Dedifferentiated amniotic fluid mesenchymal stem cell (primary cell): Measurements from ENCODE around the gene IGSF23.
"Not testable (repeated sequence)": the region's sequence is repeated elsewhere in the genome, so short reads cannot be mapped to it uniquely, and the experiment has no call there.

ENCODE experiments used
- DNase-seq: peaks from one replicate; pipeline ENCODE4 v3.0.0-alpha.2; 2016; ENCODE audit errors: extremely low spot score

IGSF23 gene

GRCh38 chr19:44587963-44588770 lies 25.2 kb upstream of the IGSF23 start:
- DNase-seq = peak; percentile 99

DNA sequence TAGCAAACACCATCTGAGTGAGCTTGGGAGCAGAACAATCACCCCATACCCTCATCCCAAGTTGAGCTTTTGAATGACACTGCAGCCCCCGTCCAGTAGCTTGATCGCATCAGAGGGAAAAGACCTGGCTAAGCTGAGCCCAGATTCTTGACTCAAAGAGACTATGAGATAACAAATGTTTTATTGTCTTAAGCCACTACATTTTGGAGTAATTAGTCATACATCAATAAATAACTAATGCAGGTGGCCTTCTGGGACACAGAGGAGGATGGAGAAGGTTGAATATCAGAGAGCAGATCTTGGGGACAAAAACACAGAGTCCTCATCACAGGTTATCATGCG lies 24.6 kb upstream of the IGSF23 start:
- DNase-seq = no peak

- no peak for DNase-seq
Measured at GRCh38 chr19:44590245-44591059, 22.9 kb upstream of the IGSF23 start.

- not testable (repeated sequence) for DNase-seq
Measured at GRCh38 chr19:44591340-44591993, 21.9 kb upstream of the IGSF23 start.

GRCh38 chr19:44592451-44592890 lies 20.9 kb upstream of the IGSF23 start:
- no peak for DNase-seq

DNA sequence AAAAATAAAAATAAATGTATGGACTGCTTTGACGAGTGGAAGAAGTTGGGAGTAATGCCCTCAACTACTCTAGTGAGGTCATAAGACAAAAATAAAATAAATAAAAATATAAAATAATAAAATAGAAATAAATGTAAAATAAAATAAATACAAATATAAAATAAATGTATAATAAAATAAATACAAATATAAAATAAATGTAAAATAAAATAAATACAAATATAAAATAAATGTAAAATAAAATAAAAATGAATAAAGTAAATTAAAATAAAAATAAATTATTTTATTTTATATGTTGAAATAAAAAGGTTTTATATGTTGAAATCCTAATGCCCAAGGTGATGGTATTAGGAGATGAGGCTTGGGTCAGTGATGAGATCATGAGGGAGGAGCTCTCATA lies 20.1 kb upstream of the IGSF23 start:
- no peak for DNase-seq

- not testable (repeated sequence) for DNase-seq
Measured at GRCh38 chr19:44593866-44594266, 19.5 kb upstream of the IGSF23 start.

DNA sequence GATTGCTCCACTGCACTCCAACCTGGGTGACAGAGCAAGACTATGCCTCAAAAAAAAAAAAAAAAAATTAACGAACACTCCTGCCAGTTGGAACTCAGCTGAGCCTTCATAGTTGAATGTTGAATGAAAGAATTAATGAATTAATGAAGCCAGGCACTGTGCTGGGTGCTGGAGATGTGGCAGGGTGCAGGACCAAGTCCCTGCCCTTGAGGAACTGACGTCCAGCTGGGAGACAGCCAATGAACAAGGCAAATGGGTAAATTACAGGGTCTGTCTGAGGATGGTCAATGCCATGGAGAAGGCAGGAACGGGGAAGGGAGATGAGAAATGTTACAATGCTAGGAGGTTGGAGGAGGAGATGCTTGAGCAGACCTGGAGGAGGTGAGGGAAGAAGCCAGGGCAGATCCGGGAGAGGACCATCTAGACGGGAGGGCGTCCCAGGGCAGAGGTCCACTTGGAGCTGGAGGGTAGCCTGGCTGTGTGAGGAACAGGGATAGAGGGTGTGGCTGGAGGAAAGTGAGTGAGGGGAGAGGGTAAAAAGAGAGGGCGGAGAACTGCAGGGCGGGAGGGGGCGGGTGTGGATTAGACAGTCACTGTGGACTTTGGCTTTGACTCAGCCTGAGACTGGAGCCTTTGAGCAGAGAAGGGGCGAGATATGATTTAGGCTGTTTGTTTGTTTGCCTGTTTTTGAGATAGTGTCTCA lies 16.8 kb upstream of the IGSF23 start:
- no peak for DNase-seq

DNA sequence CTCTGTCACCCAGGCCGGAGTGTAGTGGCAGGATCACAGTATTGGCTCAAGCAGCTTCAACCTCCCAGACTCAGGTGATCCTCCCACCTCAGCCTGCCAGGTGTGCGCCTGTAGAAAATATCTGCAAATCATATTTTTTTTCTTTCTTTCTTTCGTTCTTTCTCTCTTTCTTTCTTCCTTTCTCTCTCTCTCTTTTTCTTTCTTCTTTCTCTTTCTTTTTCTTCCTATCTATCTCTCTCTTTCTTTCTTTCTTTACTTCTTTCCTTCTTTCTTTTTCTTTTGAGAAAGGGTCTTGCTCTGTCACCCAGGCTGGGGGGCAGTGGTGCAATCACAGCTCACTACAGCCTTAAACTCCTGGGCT lies 16.3 kb upstream of the IGSF23 start:
- no peak for DNase-seq

DNA sequence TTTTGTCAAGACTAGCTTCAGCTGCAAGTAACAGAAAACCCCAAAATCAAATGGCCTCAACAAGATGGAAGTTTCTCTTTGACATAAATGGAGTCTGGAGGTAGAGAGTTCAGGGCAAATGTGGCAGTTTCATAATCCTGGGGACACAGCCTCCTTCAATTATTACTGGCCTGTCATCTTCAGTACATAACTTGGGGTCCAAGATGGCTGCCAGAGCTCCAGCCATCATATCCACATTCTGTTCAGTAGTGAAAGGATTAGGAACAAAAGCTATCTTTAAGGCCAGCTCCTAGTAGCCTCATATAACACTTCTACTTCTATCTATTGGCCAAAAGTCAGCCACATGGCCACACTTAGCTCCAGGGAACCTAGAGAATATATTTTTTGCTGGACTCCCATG lies 15.0 kb upstream of the IGSF23 start:
- DNase-seq = no peak

- DNase-seq = no peak
Measured at GRCh38 chr19:44598880-44599279, 14.5 kb upstream of the IGSF23 start.

DNA sequence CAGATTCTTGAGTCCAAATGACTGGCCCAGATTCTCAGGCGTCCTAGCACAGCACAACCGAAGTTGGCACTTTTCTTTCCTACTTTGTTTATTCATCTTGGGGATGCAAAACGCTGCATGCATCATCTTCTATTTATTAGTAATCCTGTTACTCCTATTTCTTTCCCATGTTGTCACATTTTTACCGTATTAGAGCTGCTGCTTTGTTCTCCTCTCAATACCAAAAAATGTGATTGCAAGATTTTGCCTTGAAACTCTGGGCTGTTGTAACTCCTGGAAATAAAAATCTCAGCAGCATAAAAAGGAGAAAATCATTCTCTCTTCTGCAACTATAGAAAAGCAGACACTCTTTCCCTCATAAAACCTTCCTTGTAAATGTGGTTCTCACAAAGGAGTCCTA lies 12.9 kb upstream of the IGSF23 start:
- peak; percentile 52 for DNase-seq

DNA sequence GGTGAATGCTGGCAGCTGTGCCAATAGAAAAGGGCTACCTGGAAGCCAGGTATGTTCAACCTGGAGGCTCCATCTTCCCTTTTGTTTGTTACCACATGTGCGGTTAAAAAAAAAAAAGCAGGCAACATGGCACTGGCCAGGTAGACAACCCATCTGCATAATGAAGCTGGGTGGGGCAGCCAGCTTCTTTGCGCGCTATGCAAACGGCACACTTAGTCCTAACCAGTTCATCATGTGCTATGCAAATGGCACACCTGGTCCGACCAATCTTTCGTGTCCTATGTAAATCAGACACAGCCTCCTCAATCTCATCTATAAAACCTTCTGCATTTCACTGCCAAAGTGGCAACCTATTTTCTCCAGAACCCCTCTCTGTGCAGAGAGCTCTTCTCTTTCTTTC lies 11.3 kb upstream of the IGSF23 start:
- DNase-seq = no peak

DNA sequence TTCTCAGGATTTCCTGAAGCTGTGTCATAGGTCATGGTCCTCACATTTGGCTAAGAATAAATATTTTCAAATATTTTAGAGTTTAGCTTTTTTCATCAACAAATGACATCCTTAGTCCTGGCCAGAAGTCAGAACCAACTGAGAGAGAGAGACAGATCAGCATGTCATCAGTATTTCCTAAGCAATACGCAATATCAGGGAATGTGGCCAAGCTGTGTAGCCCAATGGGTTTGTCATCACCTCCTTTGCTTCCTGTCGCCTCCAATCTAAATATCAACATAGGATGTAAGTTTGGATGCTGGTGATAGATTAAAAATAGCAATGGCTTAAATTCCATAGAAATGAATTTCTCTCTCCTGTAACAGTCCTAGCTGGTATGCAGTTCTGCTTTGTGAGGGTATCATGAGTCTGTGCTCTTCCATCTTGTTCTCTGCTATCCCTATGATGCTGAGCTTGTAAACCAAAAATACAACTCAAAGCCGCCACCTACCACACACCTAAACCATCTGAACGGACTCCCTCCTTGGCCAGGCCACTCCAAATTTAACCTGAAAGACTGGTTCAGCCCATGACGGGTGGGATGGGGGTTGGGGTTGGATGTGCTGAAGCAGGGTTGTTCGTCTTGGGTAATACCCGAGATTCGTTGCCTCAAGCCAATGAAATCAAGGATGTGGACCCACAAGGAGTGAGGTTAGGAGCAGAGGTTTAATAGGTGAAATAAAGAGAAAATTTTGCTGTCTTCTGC lies 10.0 kb upstream of the IGSF23 start:
- DNase-seq = peak; percentile 86

DNA sequence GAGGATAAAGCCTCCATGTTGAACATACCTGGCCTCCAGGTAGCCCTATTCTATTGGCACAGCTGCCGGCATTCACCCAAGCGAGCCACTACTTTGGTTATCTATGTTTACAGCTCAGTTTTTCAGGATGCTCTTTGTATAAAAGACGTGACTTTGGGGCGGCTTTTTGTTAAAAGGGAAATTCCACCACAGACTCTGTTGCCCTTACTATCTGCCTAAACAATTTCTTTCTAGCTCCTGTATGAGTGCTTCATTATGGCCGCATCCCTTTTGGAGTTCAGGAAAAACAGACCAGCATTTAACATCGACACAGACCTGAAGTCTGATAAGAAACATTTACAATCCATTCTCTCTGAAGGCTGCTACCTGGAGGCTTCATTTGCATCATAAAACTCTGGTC lies 9.1 kb upstream of the IGSF23 start:
- no peak for DNase-seq

DNA sequence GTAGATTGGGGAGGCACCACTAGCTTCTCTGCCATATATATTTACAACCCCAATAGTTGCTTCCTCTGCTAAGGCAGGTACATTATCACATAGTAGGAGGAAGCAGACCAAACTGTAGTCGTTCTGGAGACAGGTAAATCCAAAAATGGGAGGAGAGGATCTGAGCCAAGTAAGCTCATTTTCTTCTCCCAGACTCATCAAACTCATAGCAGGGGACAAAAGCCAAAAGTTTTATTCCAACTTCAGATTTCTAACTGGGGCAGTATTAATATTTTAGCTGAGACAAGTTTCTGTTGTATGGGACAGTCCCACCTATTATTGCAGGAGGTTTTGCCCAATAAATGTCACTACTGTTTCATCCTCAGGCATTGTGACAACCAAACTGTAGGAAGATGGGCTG lies 7.8 kb upstream of the IGSF23 start:
- no peak for DNase-seq

GRCh38 chr19:44607049-44607448 lies 6.3 kb upstream of the IGSF23 start:
- DNase-seq = no peak

DNA sequence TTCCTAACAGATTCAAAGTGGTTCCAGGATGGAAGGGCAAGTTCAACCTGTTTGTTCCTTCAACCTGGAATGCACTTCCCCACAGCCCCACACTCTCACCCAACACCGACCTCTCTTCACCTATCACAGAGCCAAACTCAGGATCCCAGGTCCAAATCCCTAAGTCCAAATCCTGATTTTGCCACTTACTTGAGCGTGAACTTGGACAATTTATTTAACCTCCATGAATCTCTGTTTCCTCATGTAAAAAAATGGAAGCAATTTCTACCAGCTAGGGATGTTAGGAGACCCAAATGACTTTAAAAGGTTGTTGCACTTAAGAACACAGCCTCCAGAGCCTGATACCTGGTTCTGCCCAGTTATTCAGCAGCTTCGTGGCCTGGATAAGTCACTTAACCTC lies 5.4 kb upstream of the IGSF23 start:
- DNase-seq = no peak

DNA sequence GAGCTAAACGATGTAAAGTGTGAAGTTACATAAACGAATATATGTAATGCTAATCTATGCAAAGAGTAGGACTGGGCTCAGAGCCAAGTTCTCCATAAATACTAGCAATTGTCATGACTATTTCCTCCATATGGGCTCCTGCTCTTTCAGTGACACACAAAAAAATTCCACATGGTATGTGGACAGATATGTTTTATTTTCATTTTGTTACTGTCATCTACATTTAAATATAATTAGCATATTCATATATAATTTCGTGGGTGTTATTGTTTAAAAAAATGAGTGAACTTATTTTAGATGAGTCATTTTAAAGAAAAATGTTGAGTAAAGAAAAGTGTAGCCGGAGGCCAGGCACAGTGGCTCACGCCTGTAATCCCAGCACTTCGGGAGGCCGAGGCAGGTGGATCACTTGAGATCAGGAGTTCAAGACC lies 5.0 kb upstream of the IGSF23 start:
- no peak for DNase-seq

- no peak for DNase-seq
Measured at GRCh38 chr19:44609219-44609618, 4.1 kb upstream of the IGSF23 start.

DNA sequence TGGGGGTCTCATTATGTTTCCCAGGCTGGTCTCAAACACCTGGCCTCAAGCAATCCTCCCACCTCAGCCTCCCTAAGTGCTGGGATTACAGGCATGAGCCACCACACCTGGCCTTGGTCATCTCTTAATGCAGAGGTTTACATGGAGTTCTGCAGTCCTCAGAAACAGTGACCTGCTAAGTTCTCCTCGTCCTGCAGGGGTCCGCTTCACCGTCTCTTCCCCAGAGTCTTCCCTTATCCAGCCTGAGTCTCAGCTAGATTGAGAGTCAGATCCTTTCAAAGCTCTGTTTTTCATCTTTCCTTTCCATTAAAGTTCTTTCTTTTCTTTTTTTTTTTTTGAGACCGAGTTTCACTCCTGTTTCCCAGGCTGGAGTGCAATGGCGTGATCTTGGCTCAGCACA lies 2.9 kb upstream of the IGSF23 start:
- DNase-seq = not testable (repeated sequence)
